Vagina (tissue), 2 donors: ENCODE results near the gene TMEM245. TPM values are rescaled to one million over a fixed set of nuclear protein-coding genes. Genes with fewer than 3 reads are reported as not detected.

ENCODE experiments used
- DNase-seq, 2 donors: peaks; one replicate each; pipeline ENCODE4 v3.0.0-alpha.2; 2017; ENCODE audit errors: extremely low spot score in 2 of 2
- H3K27ac ChIP-seq: fragments of 200-600 bp; sonication (generic); one replicate; pipeline ENCODE4 v1.5.1; 2019
- H3K27me3 ChIP-seq: fragments of 200-600 bp; sonication (generic); one replicate; pipeline ENCODE4 v1.5.1; 2019
- H3K36me3 ChIP-seq, 2 donors: fragments of 200-600 bp; sonication (generic); one replicate each; pipeline ENCODE4 v1.5.1; 2017 to 2019
- H3K4me1 ChIP-seq: fragments of 200-600 bp; sonication (generic); one replicate; pipeline ENCODE4 v1.5.1; 2019
- H3K4me3 ChIP-seq, 2 donors: fragments of 200-600 bp; sonication (generic); 1 replicate in 1 of 2; 2 replicates in 1 of 2; pipeline ENCODE4 v1.5.1; 2016 to 2019
- H3K9me3 ChIP-seq: fragments of 200-600 bp; sonication (generic); one replicate; pipeline ENCODE4 v1.5.1; 2019
- CTCF ChIP-seq, 3 experiments: fragments of 450-650 bp in 2 of 3; fragments of 200-600 bp in 1 of 3; sonication (generic) in 1 of 3; IDR thresholded peaks; one replicate each; pipeline ENCODE4 v1.5.1; 2017 to 2019; ENCODE audit warnings: antibody characterized with exemption in 3 of 3, mild to moderate bottlenecking in 2 of 3, moderate library complexity in 2 of 3
- POLR2A ChIP-seq, 2 donors: fragments of 450-650 bp; IDR thresholded peaks; one replicate each; pipeline ENCODE4 v1.6.1; 2017; ENCODE audit warnings: antibody characterized with exemption in 2 of 2, mild to moderate bottlenecking in 2 of 2, moderate library complexity in 2 of 2
- POLR2AphosphoS5 ChIP-seq, 2 donors: sonication (generic); formaldehyde crosslinking; IDR thresholded peaks; one replicate each; pipeline ENCODE4 v1.9.0; 2017; ENCODE audit warnings: antibody characterized with exemption in 2 of 2, mild to moderate bottlenecking in 2 of 2, low read depth in 1 of 2; ENCODE audit not compliant: insufficient read depth in 1 of 2
- intact Hi-C: fragments of 100-400 bp; cut with DNase I; formaldehyde crosslinking; loops from one replicate; pipeline ENCODE4 v1.15.1; 2023
- total RNA-seq: library from RNA; depleted of rRNA; stranded (reverse); fragments of >200 nt; gene quantifications from one replicate; pipeline ENCODE4 v1.2.3, GENCODE V29; 2016

Gene TMEM245
- total RNA-seq, 1 donor from 2014 or later: 47.4 TPM

GRCh38 chr9:109037946-109038715, 81.6 kb downstream of the TMEM245 start:
- Histone ChIP-seq H3K9me3 (no peaks in the 10 kb centered on the region), H3K4me1 (peaks cover 5% of the 10 kb centered on the region), H3K27me3 (no peaks in the 10 kb centered on the region), H3K36me3 (peaks cover 0 to 26% of the 10 kb centered on the region in 2 donors), H3K4me3 (no peak overlapping the region), H3K27ac (no peak overlapping the region)
- DNase-seq: no peak
- TF ChIP-seq CTCF (IDR thresholded peaks at IDR 0.05) (no peak), POLR2A (IDR thresholded peaks at IDR 0.05) (no peak), POLR2AphosphoS5 (IDR thresholded peaks at IDR 0.05; ENCODE audit: insufficient read depth in 1 of 2, low read depth in 1 of 2) (no peak)
- intact Hi-C loops: no loop called here

- Histone ChIP-seq H3K27ac (no peak overlapping the region), H3K4me3 (no peak overlapping the region), H3K4me1 (peaks cover 5% of the 10 kb centered on the region), H3K9me3 (no peaks in the 10 kb centered on the region), H3K36me3 (peaks cover 0 to 32% of the 10 kb centered on the region in 2 donors), H3K27me3 (no peaks in the 10 kb centered on the region)
- DNase-seq: no peak
- TF ChIP-seq POLR2A (IDR thresholded peaks at IDR 0.05): no peak
- TF ChIP-seq CTCF (IDR thresholded peaks at IDR 0.05): no peak
- TF ChIP-seq POLR2AphosphoS5 (IDR thresholded peaks at IDR 0.05; ENCODE audit: insufficient read depth in 1 of 2, low read depth in 1 of 2): no peak
- intact Hi-C loops: no loop called here
These were observed 82.7 kb downstream of the TMEM245 start for GRCh38 chr9:109036744-109037680.

GRCh38 chr9:109035684-109036423, 83.9 kb downstream of the TMEM245 start:
- H3K36me3 ChIP-seq: peaks cover 0 to 25% of the 10 kb centered on the region in 2 donors

More at GRCh38 chr9:109035684-109036423, 83.9 kb downstream of the TMEM245 start:
- no peak overlapping the region for H3K27ac ChIP-seq
- peaks cover 5% of the 10 kb centered on the region for H3K4me1 ChIP-seq
- no peak for DNase-seq
- H3K27me3 ChIP-seq: no peaks in the 10 kb centered on the region
- TF ChIP-seq POLR2A (IDR thresholded peaks at IDR 0.05) (no peak), CTCF (IDR thresholded peaks at IDR 0.05) (no peak), POLR2AphosphoS5 (IDR thresholded peaks at IDR 0.05; ENCODE audit: insufficient read depth in 1 of 2, low read depth in 1 of 2) (peak in 1 of 2 donors; percentile 63)
- intact Hi-C loops: no loop called here
- no peak overlapping the region for H3K4me3 ChIP-seq
- no peaks in the 10 kb centered on the region for H3K9me3 ChIP-seq
